Pons (tissue), 1 donor: ENCODE results near the gene CBL.
A peak's percentile ranks its signal among the peaks of the same experiment; 100 is the strongest.

ENCODE experiments used
- DNase-seq: peaks from one replicate; pipeline ENCODE4 v3.0.0-alpha.2; 2016; ENCODE audit warnings: low spot score

CBL gene

GRCh38 chr11:119273721-119274120, 67.6 kb downstream of the CBL start:
- DNase-seq = no peak

- DNase-seq = no peak
Observed at GRCh38 chr11:119277660-119278059, 71.5 kb downstream of the CBL start.

- no peak for DNase-seq
Observed at GRCh38 chr11:119282495-119282894, 76.4 kb downstream of the CBL start.

- peak; percentile 44 for DNase-seq
Observed at GRCh38 chr11:119284344-119285157, 78.4 kb downstream of the CBL start.

GRCh38 chr11:119285431-119285830, 79.3 kb downstream of the CBL start:
- no peak for DNase-seq

GRCh38 chr11:119288219-119288618, 82.1 kb downstream of the CBL start:
- DNase-seq = no peak

GRCh38 chr11:119290894-119291497, 84.9 kb downstream of the CBL start:
- no peak for DNase-seq

- DNase-seq = no peak
Observed at GRCh38 chr11:119293461-119293860, 87.3 kb downstream of the CBL start.

- no peak for DNase-seq
Observed at GRCh38 chr11:119295178-119295577, 89.0 kb downstream of the CBL start.

- DNase-seq = no peak
Observed at GRCh38 chr11:119297938-119298337, 91.8 kb downstream of the CBL start.

GRCh38 chr11:119298726-119299125, 92.6 kb downstream of the CBL start:
- DNase-seq = no peak

- DNase-seq = no peak
Observed at GRCh38 chr11:119299416-119299815, 93.3 kb downstream of the CBL start.

- DNase-seq = no peak
Observed at GRCh38 chr11:119300198-119300964, 94.2 kb downstream of the CBL start.

- no peak for DNase-seq
Observed at GRCh38 chr11:119303227-119303718, 97.1 kb downstream of the CBL start.

GRCh38 chr11:119305556-119306372, 99.6 kb downstream of the CBL start:
- DNase-seq = no peak

- no peak for DNase-seq
Observed at GRCh38 chr11:119306373-119306890, 100.3 kb downstream of the CBL start.

- no peak for DNase-seq
Observed at GRCh38 chr11:119307219-119307618, 101.1 kb downstream of the CBL start.

- no peak for DNase-seq
Observed at GRCh38 chr11:119307974-119308373, 101.8 kb downstream of the CBL start.

GRCh38 chr11:119309411-119309810, 103.3 kb downstream of the CBL start:
- no peak for DNase-seq

- no peak for DNase-seq
Observed at GRCh38 chr11:119309953-119310681, 104.0 kb downstream of the CBL start.

GRCh38 chr11:119310682-119311052, 104.5 kb downstream of the CBL start:
- no peak for DNase-seq
